Retina (tissue), 1 donor: ENCODE data around the gene STXBP1.

Experiments used
- DNase-seq: peaks from one replicate; pipeline ENCODE4 v3.0.0-alpha.2; 2016

STXBP1 gene

DNA sequence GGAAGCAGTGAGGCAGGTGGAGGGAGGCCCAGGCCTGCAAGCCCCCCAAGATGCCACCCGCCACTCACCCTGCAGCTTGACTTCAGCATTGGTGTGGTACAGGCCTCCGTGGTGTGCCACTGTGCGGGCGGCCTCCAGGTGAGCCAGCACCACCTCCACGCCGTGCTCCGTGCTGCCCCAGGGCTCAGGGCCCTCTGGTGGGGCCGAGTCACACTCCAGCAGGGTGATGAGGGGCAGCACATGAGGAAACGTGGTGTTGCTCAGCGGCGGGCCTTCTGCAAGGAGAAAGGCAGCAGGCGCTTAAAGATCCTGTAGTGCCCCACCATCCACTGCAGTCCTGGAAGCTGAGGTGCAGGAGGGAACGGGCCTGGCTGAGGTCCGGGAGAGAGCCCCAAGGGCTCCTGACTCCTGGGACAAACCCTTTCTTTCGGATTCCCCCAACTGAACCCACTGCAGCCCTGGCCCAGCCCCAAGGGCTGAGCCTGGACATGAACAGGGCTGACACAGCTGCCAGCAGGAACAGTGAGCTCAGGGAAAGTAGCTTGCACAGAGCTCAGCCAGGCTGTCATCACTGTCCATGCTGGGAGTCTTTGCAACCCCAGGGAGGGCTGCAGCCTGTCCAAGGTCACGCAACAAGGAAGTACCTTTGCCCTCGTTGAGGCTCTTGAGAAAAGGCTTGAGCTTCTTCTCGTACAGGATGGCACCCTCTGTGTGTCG is 127.7 kb downstream of the STXBP1 start:
- DNase-seq, result no peak

- DNase-seq, result peak; percentile 92
Measured at GRCh38 chr9:127741831-127742434, 129.9 kb downstream of the STXBP1 start.
